H7 (cell line): ENCODE data around the gene DYRK2. TPM values are rescaled to one million over a fixed set of nuclear protein-coding genes. Genes with fewer than 3 reads are reported as not detected.

Experiments used
- DNase-seq: peaks from one replicate; pipeline ENCODE4 v3.0.0; 2012
- H3K27me3 ChIP-seq: 2 replicates; pipeline ENCODE4 v1.6.0; 2011; ENCODE audit warnings: mild to moderate bottlenecking, low read length; ENCODE audit not compliant: control insufficient read depth, insufficient read depth
- H3K36me3 ChIP-seq: replicated peaks from 2 replicates; pipeline ENCODE4 v1.5.1; 2011; ENCODE audit warnings: low read length; ENCODE audit not compliant: control insufficient read depth, insufficient read depth
- H3K4me3 ChIP-seq: 2 replicates; pipeline ENCODE4 v1.5.1; 2011; ENCODE audit warnings: low read depth, mild to moderate bottlenecking, control low read depth, low read length, moderate library complexity; ENCODE audit not compliant: insufficient read depth
- total RNA-seq: library from RNA; depleted of rRNA; stranded (reverse); fragments of >200 nt; shearing (Covaris generic); gene quantifications from 2 replicates; pipeline ENCODE4 v1.2.3, GENCODE V29; 2014

The DYRK2 gene
- total RNA-seq, 1 experiment from 2014 or later = 32.3 TPM

- Histone ChIP-seq H3K27me3 (no peaks in the 10 kb centered on the region), H3K36me3 (peaks cover 3% of the 10 kb centered on the region; the same call in 1 of the 2 replicates), H3K4me3 (no peak overlapping the region)
- peak; percentile 46 for DNase-seq
Observed at GRCh38 chr12:67651132-67651695, 2.7 kb downstream of the DYRK2 start.

- DNase-seq = no peak
- no peaks in the 10 kb centered on the region for H3K27me3 ChIP-seq
- no peak overlapping the region for H3K4me3 ChIP-seq
- peaks cover 16% of the 10 kb centered on the region for H3K36me3 ChIP-seq
Observed at GRCh38 chr12:67655829-67656228, 7.3 kb downstream of the DYRK2 start.

GRCh38 chr12:67656251-67656650, 7.7 kb downstream of the DYRK2 start:
- Histone ChIP-seq H3K36me3 (peaks cover 16% of the 10 kb centered on the region), H3K4me3 (no peak overlapping the region), H3K27me3 (no peaks in the 10 kb centered on the region)
- DNase-seq = no peak

GRCh38 chr12:67658486-67658885, 9.9 kb downstream of the DYRK2 start:
- H3K4me3 ChIP-seq = no peak overlapping the region
- peaks cover 14% of the 10 kb centered on the region for H3K36me3 ChIP-seq
- no peaks in the 10 kb centered on the region for H3K27me3 ChIP-seq
- DNase-seq = no peak

- Histone ChIP-seq H3K4me3 (no peak overlapping the region), H3K36me3 (peaks cover 14% of the 10 kb centered on the region), H3K27me3 (no peaks in the 10 kb centered on the region)
- DNase-seq = no peak
Observed at GRCh38 chr12:67659292-67659691, 10.7 kb downstream of the DYRK2 start.

GRCh38 chr12:67661311-67662021, 12.9 kb downstream of the DYRK2 start:
- peaks cover 13% of the 10 kb centered on the region for H3K36me3 ChIP-seq
- no peaks in the 10 kb centered on the region for H3K27me3 ChIP-seq
- H3K4me3 ChIP-seq = no peak overlapping the region
- DNase-seq = no peak

- Histone ChIP-seq H3K36me3 (peaks cover 4% of the 10 kb centered on the region), H3K4me3 (no peak overlapping the region), H3K27me3 (no peaks in the 10 kb centered on the region)
- DNase-seq = no peak
Observed at GRCh38 chr12:67662910-67663538, 14.5 kb downstream of the DYRK2 start.

- Histone ChIP-seq H3K4me3 (no peak overlapping the region), H3K27me3 (no peaks in the 10 kb centered on the region), H3K36me3 (no peaks in the 10 kb centered on the region)
- no peak for DNase-seq
Observed at GRCh38 chr12:67664171-67664570, 15.6 kb downstream of the DYRK2 start.

GRCh38 chr12:67665679-67666078, 17.1 kb downstream of the DYRK2 start:
- no peak for DNase-seq
- Histone ChIP-seq H3K27me3 (no peaks in the 10 kb centered on the region), H3K4me3 (no peak overlapping the region), H3K36me3 (no peaks in the 10 kb centered on the region)

GRCh38 chr12:67666605-67667004, 18.1 kb downstream of the DYRK2 start:
- no peak overlapping the region for H3K4me3 ChIP-seq
- no peak for DNase-seq
- no peaks in the 10 kb centered on the region for H3K27me3 ChIP-seq
- no peaks in the 10 kb centered on the region for H3K36me3 ChIP-seq

GRCh38 chr12:67667276-67668073, 18.9 kb downstream of the DYRK2 start:
- Histone ChIP-seq H3K36me3 (no peaks in the 10 kb centered on the region), H3K4me3 (no peak overlapping the region), H3K27me3 (no peaks in the 10 kb centered on the region)
- no peak for DNase-seq

GRCh38 chr12:67669217-67669933, 20.8 kb downstream of the DYRK2 start:
- DNase-seq = no peak
- no peaks in the 10 kb centered on the region for H3K27me3 ChIP-seq

GRCh38 chr12:67669934-67670631, 21.5 kb downstream of the DYRK2 start:
- DNase-seq = no peak
- no peaks in the 10 kb centered on the region for H3K36me3 ChIP-seq

More at GRCh38 chr12:67669217-67669933, 20.8 kb downstream of the DYRK2 start:
- Histone ChIP-seq H3K4me3 (no peak overlapping the region), H3K36me3 (no peaks in the 10 kb centered on the region)

GRCh38 chr12:67671419-67671818, 22.9 kb downstream of the DYRK2 start:
- no peak overlapping the region for H3K4me3 ChIP-seq
- no peak for DNase-seq
- no peaks in the 10 kb centered on the region for H3K27me3 ChIP-seq
- no peaks in the 10 kb centered on the region for H3K36me3 ChIP-seq

More at GRCh38 chr12:67669934-67670631, 21.5 kb downstream of the DYRK2 start:
- H3K27me3 ChIP-seq = no peaks in the 10 kb centered on the region
- H3K4me3 ChIP-seq = no peak overlapping the region
